HG02678 (cell line): ENCODE data around the gene SMAP1.

ENCODE experiments used
- ATAC-seq: cut with Tn5 transposase; IDR thresholded peaks from one replicate; pipeline ENCODE4 v1.9.1; 2021; ENCODE audit warnings: mild to moderate bottlenecking, moderate library complexity; ENCODE audit not compliant: unreplicated experiment

Gene SMAP1

GRCh38 chr6:70884074-70884983, 216.6 kb downstream of the SMAP1 start:
- ATAC-seq = peak; percentile 86

GRCh38 chr6:70886071-70886470, 218.4 kb downstream of the SMAP1 start:
- no peak for ATAC-seq

GRCh38 chr6:70886661-70887060, 219.0 kb downstream of the SMAP1 start:
- ATAC-seq = no peak

GRCh38 chr6:70889270-70889669, 221.6 kb downstream of the SMAP1 start:
- no peak for ATAC-seq

- ATAC-seq = no peak
Measured at GRCh38 chr6:70894001-70894400, 226.3 kb downstream of the SMAP1 start.

- no peak for ATAC-seq
Measured at GRCh38 chr6:70900047-70900446, 232.4 kb downstream of the SMAP1 start.

- no peak for ATAC-seq
Measured at GRCh38 chr6:70901324-70901723, 233.6 kb downstream of the SMAP1 start.

GRCh38 chr6:70903665-70904452, 236.2 kb downstream of the SMAP1 start:
- ATAC-seq = no peak

GRCh38 chr6:70905742-70906141, 238.1 kb downstream of the SMAP1 start:
- ATAC-seq = no peak
